Stimulated activated CD4-positive, alpha-beta T cell treated with anti-CD3 and anti-CD28 coated beads, TNF-alpha, amount 100 ng/mL, for 48 hours (primary cell): ENCODE measurements around the gene PRDM8.
A peak's percentile ranks its signal among the peaks of the same experiment; 100 is the strongest.

Experiments
- DNase-seq, 3 donors: peaks; one replicate each; pipeline ENCODE4 v3.0.0-alpha.2; 2020; ENCODE audit warnings: low read depth in 3 of 3

Gene PRDM8

DNA sequence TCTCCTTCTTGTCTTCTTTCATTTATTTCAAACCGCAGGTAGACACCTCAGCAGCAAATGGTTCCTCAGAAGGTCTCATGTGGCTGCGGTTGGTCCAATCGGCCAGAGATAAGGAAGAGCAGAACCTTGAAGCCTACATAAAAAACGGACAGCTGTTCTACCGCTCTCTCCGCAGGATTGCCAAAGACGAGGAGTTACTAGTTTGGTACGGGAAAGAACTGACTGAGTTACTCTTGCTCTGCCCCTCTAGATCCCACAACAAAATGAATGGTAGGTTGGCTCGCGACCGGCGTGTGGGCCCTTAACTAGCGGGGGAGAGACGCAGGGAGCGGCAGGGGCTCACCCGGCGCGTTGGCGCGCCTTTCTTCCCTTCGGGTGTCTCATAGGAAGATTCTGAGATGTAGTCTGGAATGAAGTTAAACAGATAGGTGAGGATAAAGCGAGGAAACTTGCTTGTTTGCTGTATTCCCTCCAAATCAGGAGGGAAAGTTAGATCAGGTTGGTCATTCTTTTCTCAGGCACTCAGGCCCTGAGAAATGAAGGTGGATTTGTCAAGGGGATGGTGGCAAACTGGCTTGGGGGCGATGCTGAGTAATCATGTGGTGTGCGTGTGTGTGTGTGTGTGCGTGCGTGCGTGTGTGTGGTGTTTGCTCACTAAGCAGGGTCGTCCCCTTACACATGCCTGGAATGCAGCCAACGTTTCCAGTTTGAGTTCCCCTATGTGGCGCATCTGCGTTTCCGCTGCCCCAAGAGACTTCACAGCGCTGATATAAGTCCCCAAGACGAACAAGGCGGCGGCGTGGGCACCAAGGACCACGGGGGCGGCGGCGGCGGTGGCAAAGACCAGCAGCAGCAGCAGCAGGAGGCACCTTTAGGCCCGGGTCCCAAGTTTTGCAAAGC lies 4.2 kb downstream of the PRDM8 start:
- peak in 1 of 3 donors; percentile 43 for DNase-seq

DNA sequence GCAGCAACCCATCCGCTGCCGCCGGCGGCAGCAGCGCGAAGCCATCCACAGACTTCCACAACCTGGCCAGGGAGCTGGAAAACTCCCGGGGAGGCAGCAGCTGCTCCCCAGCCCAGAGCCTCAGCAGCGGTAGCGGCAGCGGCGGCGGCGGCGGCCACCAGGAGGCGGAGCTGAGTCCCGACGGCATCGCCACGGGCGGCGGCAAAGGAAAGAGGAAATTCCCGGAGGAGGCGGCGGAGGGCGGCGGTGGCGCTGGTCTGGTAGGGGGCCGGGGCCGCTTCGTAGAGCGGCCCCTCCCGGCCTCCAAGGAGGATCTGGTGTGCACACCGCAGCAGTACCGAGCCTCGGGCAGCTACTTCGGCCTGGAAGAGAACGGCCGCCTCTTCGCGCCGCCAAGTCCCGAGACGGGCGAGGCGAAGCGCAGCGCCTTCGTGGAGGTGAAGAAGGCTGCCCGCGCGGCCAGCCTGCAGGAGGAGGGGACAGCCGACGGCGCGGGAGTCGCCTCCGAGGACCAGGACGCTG lies 4.9 kb downstream of the PRDM8 start:
- peak; percentile 43 to 72 (median 61) for DNase-seq

DNA sequence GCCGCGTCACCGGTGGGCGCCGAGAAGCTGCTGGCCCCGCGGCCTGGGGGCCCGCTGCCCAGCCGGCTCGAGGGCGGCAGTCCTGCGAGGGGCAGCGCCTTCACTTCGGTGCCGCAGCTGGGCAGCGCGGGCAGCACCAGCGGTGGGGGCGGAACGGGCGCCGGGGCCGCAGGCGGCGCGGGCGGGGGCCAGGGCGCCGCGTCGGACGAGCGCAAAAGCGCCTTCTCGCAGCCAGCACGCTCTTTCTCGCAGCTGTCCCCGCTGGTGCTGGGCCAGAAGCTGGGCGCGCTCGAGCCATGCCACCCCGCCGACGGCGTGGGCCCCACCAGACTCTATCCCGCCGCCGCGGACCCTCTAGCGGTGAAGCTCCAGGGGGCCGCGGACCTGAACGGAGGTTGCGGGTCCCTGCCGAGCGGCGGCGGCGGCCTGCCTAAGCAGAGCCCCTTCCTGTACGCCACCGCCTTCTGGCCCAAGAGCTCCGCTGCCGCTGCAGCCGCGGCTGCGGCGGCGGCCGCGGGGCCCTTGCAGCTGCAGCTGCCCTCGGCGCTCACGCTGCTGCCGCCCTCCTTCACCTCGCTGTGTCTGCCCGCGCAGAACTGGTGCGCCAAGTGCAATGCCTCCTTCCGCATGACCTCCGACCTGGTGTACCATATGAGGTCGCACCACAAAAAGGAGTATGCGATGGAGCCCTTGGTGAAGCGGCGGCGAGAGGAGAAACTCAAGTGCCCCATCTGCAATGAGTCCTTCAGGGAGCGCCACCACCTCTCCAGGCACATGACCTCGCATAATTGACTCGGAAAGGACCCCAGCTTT lies 5.6 kb downstream of the PRDM8 start:
- no peak for DNase-seq

DNA sequence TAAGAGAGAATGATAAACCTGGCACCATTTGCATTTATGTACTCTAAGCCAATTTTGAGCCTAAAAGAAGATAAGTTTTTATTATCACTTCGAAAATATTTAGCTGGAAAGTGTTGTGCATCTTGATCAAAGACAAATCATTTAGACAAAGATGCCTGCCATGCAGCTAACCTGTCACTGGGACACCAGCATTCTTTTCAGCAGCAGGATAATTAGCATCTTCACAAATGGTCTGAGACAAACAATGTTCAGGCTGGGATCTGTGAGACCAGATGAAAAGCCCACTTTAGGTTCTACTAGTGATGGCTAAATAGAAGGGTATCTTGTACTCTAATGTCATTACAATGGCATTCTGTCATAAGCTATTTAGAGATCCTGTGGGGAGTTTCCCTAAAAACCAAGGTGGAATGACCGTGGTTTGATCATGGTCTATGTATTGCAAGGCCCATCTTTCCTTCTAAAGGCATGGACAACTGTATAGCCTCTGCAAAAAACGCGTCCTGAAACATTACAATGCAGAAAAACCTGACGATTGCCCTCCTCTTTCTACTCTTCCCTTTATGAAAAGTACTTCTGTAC lies 7.2 kb downstream of the PRDM8 start:
- DNase-seq, result no peak

DNA sequence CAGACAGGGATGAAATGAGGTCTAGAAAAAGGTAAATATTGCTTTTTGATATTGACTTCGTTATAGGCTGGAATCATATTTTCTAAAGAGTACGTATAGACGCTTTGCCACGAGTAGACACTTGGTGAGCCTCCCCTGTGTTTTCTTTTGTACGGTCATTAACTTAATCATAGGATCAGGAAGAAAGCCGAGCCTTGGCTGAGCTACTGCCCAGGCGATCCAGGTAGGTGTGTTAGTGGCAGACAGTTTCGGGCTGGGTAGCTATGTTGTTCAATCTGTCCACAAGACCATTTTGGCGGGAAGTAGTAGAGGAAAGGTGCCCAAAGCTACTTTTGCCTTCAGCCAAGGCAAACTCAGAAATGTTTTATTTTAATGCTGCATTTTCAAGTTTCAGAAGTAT lies 8.8 kb downstream of the PRDM8 start:
- no peak for DNase-seq

DNA sequence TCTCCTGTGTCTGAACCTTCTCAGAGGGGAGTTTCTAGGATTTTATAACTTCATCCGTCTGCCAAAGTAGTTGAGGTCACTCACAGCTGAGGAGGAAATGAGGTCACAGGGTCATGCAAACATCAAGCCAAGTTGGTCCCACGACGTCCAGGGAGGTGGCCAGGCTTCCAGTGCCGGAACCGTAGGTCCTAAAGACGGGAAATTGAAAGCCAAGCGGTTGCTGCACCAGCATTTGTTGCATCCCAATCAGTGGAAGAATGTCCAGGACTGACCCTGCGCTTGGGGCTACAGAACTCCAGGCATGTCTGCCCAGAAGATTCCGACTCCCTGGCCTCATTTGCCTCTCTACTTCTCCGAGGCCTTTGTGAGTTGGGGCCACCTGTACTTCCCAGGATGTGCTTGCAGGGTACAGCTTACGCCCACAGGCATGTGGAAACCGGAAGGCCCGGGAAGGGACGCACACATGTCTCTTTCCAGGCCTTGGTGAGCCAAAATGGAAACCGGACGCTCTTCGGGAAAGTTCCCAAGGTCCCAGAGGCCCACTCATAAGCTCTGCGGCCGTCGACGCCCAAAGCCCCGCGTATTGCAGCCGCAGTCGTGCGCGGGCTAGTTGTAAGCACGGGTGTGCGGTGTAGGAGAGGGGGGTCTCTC lies 9.3 kb downstream of the PRDM8 start:
- DNase-seq, result no peak

DNA sequence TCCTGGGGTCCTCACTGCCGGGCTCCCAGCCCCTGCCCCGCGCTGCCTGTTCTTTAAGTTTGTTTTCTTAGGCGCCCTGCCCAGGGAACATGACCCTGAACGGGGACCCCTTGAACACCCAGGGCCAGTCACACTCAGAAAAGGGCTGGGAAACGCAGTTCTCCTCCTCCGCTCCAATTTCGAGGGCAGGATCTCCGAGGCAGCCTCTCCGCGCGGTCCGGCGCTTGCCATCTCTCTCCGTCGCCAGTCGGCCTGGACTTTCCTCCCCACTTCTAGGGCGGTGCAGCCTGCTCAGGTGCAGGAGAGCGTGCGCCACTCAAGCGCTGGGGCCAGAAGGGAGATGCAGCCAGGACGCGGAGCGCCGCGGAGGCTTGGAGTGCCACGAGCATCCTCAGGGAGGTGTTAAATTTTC lies 9.9 kb downstream of the PRDM8 start:
- no peak for DNase-seq

DNA sequence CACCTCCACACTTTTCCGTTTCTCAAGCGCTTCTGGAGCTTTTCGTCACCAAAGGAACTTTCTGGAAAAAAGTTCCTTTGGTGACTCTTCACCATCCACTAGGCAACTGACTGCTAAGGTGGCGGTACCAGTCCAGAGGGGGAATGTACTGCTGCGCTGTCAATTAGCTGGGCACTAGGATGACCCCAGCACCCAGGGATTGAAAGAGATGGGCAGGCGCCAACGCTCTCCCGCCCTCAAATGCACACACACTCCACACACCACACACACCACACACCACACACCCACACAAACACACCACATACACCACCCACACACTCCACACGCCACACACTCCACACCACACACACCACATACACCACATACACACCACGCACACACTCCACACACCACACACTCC lies 10.4 kb downstream of the PRDM8 start:
- no peak for DNase-seq

DNA sequence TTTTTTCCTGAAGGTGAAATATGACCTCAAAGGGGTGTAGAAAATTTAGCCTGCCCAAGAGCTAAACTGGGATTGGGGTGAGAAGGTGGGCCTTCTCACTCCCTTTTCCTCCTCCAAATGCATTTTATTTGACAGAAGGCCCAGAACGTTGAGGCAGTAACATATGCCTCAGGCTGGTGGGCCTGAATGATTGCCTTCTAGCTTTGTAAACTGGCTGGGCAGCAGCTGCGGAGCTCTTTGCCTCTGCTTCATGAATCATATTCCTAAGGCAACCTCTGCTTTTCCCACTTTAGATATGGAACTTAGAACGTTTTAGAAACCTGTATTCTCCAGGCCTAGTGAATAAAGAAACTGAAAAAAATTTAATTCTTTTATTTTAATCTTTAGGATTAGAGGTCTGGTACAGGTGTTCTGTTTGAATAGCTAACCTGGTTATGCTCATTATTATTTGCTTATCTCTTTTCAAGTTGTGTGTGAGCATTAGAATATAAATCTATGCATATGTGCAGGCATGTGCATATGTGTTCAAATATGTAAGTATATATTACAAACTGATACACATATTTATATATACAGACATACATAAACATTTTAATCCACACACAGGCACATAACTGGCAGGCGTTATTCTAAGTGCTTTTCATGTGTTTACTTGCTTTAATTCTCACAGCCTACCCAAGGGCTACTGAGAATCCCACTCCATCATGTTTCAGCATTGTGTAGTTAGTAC lies 11.5 kb downstream of the PRDM8 start:
- no peak for DNase-seq

DNA sequence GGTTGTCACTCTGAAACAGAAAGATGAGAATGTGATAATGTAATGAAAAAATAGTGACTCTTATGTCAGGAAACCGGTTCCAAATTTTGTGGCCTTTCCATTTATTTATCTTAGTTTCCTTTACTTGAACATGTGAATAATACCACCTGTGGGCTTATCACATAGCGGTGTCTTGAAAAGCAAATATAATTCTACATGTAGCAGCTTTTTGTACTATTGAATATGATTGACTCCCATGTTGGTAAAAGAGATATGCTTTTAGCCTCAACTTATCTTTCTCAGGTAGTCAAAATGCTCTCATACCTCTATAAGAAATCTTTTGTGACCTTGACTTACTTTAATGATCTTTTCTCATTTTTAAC lies 12.0 kb downstream of the PRDM8 start:
- no peak for DNase-seq

DNA sequence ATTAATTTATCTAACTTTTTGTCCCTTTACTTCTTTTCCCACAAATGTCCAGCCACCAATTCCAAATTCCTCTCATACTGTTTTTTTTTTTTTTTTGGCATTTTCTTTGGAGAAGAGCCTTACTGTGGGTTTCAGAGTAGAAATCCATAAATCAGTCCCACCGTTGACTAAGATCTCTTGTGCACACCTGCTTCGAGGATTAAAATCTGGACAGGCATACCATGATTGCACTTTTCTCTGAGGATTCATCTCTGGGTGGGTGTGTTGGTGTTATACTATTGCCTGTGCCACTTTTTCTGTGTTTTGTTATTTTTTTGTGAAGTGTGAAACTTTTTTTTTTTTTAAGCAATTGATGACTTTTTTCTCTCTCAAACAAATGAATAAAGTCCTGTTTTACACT lies 13.2 kb downstream of the PRDM8 start:
- no peak for DNase-seq

DNA sequence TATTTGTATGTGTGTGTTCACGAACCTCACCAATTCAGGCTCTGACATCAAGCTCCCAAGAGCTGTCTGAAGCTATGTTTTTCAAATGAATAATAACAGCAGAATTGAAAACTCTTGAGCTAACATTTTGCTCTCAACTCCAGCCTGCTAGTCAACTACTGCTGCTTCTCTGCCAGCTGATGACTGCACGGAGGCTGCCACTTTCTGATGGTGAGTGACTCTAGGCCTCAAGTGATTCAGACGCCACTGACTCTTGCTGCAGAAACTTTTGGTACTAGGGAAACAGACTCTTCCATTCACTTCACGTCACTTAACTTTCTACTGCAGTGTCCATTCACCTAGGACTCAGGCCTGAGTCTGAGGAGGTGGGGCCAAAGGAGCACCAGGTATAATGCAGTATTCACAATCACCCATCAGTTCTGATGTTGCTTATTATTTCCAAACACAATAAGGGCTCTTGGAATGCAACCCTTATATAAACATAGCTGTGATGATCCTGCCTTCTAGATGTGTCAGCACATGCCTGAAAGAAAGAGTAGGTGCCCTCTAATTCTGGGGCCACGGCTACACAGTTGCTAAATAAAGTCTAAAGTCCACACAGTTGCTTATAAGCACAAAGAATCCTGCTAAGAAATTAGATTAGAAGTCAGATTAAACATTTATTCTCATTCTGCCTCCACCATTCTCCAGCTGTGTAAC lies 16.0 kb downstream of the PRDM8 start:
- DNase-seq, result no peak

DNA sequence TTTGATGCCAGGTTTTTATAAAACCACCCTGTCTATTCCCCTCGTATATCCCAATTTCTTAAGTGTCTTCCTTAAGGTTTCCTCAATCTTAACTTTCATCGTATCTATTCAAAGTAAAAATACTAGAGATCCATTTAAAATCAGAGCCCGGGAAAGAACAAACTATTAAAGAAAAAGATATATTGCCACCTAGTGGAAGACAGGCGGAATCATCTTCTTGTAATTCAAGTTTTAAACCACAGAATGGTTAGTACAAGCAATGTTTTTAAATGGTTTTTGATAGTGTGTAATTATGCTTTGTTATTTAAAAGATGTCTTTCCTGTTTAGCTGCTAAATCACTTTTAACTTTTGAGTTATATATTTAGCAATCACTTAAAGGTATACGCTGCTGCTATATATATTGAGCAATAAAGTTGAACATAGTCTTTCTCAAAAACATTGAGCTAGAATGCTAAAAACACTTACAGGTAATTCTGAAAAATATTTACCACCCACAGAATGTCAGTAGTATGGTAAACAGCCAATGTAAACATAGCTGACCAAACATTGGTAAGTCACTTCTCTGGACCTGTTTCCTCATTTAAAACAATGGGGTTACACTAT lies 18.2 kb downstream of the PRDM8 start:
- no peak for DNase-seq

DNA sequence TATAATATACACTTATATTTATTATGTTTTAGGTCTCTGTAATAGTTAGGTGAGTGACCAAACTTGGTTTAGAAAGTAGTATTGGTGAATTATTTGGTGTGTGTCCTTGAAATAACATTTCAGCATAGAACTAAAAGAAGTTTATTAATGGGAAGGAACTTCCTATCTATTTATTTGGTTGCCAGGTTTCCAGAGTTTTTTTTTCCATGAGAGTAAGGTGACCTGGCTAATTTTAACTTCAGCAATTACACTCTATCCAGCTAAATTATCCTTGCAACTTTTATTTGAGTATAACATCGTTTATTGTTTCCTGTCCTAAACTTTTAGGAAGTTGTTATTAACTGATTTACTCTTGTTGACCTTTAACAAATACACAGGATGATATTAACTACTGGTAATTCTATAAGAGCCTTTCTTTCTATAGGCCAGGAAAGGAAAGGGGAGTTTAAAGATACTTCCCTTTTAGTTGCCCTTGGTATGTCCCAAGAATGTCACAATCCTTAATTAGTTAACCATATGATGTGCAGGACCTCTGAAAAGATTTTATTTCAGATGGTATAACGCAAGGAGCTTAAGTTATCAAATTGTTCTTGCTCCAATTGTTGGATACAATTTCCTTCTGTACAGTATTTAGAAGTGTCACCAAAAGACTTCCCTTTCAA lies 18.9 kb downstream of the PRDM8 start:
- no peak for DNase-seq

DNA sequence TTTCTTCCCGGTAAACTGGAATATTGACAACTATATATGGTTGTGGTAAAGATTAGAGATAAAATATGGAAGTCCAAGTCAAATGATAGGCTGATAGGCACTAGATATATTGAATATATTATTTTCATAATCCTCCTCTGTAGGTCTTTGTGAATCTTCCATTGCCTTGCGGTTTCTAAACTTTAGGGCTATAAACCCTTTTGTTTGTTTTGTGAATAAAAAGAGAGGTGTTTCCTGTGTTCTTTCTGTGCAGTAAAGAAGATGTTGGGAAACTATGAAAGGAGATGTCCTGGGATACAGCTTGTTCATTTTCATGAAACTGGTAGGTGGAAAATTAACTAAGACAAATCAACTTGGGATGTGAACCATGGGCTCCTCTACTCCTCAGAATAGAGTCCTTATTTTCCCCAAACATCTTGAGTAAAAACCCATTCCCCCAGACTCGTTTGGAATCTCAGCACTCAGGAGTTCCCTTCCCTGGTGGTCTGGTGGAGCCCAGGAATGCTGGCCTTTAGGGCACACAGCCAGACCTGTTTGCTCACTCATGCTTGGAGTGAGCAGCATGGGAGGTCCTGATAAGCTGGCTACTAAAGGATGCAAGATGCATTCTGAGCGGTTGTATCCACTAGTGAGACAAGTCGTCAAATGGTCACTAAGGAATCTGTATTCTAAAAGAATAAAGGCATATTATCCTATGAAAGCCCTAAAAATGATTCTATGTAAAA lies 22.2 kb downstream of the PRDM8 start:
- no peak for DNase-seq

DNA sequence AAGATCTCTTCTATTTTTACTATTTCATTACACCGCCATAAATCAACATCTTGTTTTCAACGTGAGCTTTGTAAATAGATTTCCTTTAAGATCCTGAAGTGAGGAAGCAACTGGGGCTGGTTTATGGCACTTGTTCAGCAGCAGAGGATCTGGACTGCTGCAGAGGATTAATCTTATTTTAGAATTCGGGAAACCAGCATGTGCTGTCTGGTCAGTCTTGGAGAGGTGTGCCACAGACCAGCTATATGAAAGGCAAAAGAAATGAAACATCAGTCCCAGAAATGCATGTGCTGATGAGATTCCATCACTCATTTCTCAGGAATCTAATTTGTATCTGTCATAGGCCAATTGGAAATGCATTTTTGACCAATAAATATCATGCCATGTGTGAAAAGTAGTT lies 23.4 kb downstream of the PRDM8 start:
- no peak for DNase-seq

DNA sequence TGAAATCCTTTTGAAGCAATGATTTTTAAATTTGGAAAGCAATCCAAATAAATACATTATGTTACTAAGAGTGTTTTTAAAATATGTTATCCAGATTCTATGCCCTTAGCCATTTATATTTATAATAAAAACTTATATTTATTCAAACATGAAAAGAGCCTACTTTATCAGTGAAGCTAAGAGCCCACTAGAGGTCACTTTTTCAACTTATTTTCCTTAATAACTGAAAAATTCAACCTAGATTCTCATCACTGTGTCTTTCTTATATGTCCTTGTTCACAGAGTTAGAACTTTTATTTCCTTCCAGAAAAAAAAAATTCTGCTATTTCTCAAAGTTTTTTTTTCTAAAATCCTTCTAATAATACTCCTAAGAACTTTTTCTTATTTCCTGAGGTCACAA lies 23.9 kb downstream of the PRDM8 start:
- DNase-seq, result no peak

DNA sequence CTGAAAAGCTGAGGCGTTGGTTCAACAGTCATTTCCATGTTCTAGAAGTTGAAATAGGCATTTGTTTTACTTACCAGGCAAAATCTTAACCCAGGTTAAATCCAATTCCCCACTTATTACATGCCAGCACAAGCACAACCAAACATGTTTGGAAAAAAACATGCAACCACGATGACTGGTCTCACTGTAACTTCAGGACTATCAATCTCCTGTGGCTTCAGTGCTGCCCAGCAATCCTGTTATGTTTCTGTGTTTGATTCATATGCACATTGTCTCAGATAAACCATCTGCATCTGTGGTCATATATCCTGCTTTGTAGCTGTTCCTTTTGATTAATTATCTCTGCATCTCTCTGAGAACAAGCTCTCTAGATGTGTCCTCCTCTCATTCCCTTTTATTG lies 28.3 kb downstream of the PRDM8 start:
- no peak for DNase-seq

DNA sequence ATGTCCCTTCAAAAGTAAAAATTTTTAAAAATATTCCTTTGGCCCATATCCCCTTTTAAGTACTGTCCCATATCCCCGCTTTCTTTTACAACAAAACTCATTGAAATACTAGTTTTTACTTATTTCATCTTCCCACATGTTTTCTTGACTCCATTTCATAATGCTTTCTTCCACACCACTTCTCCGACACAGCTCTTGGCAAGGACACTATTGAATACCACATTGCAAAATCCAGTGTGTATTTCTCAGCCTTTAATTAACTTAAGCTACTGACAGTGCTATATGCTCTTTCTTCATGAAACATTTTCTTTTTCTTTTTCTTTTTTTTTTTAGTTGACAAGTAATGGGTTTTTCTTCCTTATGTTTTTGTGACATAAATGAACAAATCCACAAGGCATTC lies 28.8 kb downstream of the PRDM8 start:
- DNase-seq, result no peak
